ENCODE results near the gene CRY2. TPM values are rescaled to one million over a fixed set of nuclear protein-coding genes. Genes with fewer than 3 reads are reported as not detected.

CRY2 gene
- total and polyA plus RNA-seq, 2 of the 13 experiments (the other 11 are each of a cell fraction or from before 2014, with no cell fraction given), result 10.1 to 12.2 TPM

DNA sequence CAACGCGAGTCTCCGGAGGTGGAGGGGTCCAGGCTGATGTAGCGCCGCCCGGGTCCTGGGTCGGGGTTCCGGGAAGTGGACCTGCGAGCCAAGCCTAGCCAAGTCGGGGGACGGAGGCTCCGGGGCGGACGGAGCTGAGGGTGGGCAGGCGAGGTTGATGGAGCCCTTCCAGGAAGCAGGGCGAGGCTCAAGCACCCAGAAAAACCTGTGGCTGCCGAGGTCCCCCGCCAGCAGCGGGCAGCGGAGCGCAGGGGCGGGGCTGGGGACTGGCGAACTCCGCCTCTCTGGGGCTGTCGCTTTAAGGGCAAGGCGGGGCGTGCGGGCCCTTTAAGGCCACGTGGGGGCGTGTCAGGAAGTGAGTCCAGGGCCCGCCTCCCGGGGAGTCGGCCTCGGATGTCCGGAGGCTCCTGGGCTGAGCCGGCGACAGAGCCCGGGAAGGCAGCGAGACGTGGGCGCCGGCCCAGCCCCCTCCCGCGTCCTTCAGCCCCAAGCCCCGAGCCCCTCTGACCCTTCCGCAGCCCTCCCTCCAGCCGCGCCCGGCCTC lies 42.4 kb upstream of the CRY2 start, which contains the start of gene SLC35C1 (continued):
- TF ChIP-seq ATF1 (CRISPR knock-in tag; IDR thresholded peaks at IDR 0.05), result no peak
- TF ChIP-seq MZF1 (CRISPR knock-in tag; IDR thresholded peaks at IDR 0.05; ENCODE audit: borderline replicate concordance), result no peak
- TF ChIP-seq IKZF1 (IDR thresholded peaks at IDR 0.05), result no peak
- no peak for TF ChIP-seq ZNF589 (CRISPR knock-in tag; conservative IDR thresholded peaks at IDR 0.05)
- 0 out of 2 replicates have a peak, but pooled peaks have one; percentile 56 for TF ChIP-seq ZNF567 (CRISPR knock-in tag; IDR thresholded peaks at IDR 0.05; ENCODE audit: borderline replicate concordance)
- TF ChIP-seq, protein P1, sequence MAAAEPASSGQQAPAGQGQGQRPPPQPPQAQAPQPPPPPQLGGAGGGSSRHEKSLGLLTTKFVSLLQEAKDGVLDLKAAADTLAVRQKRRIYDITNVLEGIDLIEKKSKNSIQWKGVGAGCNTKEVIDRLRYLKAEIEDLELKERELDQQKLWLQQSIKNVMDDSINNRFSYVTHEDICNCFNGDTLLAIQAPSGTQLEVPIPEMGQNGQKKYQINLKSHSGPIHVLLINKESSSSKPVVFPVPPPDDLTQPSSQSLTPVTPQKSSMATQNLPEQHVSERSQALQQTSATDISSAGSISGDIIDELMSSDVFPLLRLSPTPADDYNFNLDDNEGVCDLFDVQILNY (CRISPR knock-in tag; conservative IDR thresholded peaks at IDR 0.05), result no peak
- no peak for TF ChIP-seq ZNF678 (CRISPR knock-in tag; IDR thresholded peaks at IDR 0.05)
- no peak for TF ChIP-seq ZNF124 (CRISPR knock-in tag; IDR thresholded peaks at IDR 0.05)
- TF ChIP-seq, protein P2, sequence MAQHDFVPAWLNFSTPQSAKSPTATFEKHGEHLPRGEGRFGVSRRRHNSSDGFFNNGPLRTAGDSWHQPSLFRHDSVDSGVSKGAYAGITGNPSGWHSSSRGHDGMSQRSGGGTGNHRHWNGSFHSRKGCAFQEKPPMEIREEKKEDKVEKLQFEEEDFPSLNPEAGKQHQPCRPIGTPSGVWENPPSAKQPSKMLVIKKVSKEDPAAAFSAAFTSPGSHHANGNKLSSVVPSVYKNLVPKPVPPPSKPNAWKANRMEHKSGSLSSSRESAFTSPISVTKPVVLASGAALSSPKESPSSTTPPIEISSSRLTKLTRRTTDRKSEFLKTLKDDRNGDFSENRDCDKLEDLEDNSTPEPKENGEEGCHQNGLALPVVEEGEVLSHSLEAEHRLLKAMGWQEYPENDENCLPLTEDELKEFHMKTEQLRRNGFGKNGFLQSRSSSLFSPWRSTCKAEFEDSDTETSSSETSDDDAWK (CRISPR knock-in tag; IDR thresholded peaks at IDR 0.05), result no peak
- no peak for TF ChIP-seq ZNF34 (CRISPR knock-in tag; IDR thresholded peaks at IDR 0.05; ENCODE audit: borderline replicate concordance)
- TF ChIP-seq FOXA3 (CRISPR knock-in tag; IDR thresholded peaks at IDR 0.05), result 0 out of 2 replicates have a peak, but pooled peaks have one; percentile 10
- no peak for TF ChIP-seq PAF1 (CRISPR knock-in tag; IDR thresholded peaks at IDR 0.05)
- TF ChIP-seq, protein P3, sequence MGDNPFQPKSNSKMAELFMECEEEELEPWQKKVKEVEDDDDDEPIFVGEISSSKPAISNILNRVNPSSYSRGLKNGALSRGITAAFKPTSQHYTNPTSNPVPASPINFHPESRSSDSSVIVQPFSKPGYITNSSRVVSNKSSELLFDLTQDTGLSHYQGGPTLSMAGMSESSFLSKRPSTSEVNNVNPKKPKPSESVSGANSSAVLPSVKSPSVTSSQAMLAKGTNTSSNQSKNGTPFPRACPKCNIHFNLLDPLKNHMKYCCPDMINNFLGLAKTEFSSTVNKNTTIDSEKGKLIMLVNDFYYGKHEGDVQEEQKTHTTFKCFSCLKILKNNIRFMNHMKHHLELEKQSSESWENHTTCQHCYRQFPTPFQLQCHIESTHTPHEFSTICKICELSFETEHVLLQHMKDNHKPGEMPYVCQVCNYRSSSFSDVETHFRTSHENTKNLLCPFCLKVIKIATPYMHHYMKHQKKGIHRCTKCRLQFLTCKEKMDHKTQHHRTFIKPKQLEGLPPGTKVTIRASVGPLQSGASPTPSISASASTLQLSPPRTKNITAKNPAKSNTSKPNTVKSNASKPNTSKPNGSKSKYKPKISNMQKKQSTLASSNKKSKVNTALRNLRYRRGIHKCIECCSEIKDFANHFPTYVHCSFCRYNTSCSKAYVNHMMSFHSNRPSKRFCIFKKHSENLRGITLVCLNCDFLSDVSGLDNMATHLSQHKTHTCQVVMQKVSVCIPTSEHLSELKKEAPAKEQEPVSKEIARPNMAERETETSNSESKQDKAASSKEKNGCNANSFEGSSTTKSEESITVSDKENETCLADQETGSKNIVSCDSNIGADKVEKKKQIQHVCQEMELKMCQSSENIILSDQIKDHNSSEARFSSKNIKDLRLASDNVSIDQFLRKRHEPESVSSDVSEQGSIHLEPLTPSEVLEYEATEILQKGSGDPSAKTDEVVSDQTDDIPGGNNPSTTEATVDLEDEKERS (CRISPR knock-in tag; IDR thresholded peaks at IDR 0.05), result 0 out of 2 replicates have a peak, but pooled peaks have one; percentile 25
- TF ChIP-seq, protein P4, sequence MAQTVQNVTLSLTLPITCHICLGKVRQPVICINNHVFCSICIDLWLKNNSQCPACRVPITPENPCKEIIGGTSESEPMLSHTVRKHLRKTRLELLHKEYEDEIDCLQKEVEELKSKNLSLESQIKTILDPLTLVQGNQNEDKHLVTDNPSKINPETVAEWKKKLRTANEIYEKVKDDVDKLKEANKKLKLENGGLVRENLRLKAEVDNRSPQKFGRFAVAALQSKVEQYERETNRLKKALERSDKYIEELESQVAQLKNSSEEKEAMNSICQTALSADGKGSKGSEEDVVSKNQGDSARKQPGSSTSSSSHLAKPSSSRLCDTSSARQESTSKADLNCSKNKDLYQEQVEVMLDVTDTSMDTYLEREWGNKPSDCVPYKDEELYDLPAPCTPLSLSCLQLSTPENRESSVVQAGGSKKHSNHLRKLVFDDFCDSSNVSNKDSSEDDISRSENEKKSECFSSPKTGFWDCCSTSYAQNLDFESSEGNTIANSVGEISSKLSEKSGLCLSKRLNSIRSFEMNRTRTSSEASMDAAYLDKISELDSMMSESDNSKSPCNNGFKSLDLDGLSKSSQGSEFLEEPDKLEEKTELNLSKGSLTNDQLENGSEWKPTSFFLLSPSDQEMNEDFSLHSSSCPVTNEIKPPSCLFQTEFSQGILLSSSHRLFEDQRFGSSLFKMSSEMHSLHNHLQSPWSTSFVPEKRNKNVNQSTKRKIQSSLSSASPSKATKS (CRISPR knock-in tag; IDR thresholded peaks at IDR 0.05), result no peak
- no peak; the same call in 1 of the 2 replicates for TF ChIP-seq ZSCAN9 (CRISPR knock-in tag; IDR thresholded peaks at IDR 0.05; ENCODE audit: borderline replicate concordance)
- no peak for TF ChIP-seq ZNF749 (CRISPR knock-in tag; IDR thresholded peaks at IDR 0.05; ENCODE audit: borderline replicate concordance)
- TF ChIP-seq ZNF30 (CRISPR knock-in tag; IDR thresholded peaks at IDR 0.05), result no peak
- TF ChIP-seq NR2F6 (IDR thresholded peaks at IDR 0.05), result no peak
- TF ChIP-seq NR2F6 (CRISPR knock-in tag; IDR thresholded peaks at IDR 0.05), result no peak
- no peak; the same call in 1 of the 2 replicates for TF ChIP-seq SAFB2 (CRISPR knock-in tag; IDR thresholded peaks at IDR 0.05; ENCODE audit: borderline replicate concordance, low read depth)
- no peak for TF ChIP-seq NFKBIZ (CRISPR knock-in tag; IDR thresholded peaks at IDR 0.05)
- no peak for TF ChIP-seq ZNF737 (CRISPR knock-in tag; IDR thresholded peaks at IDR 0.05; ENCODE audit: borderline replicate concordance)
- no peak for TF ChIP-seq ZEB1 (IDR thresholded peaks at IDR 0.05; ENCODE audit: insufficient replicate concordance, low read depth)
- TF ChIP-seq FOXC1 (CRISPR knock-in tag; IDR thresholded peaks at IDR 0.05; ENCODE audit: borderline replicate concordance), result peak; percentile 7; the same call in 1 of the 2 replicates
- no peak for TF ChIP-seq ZNF460 (CRISPR knock-in tag; IDR thresholded peaks at IDR 0.05; ENCODE audit: borderline replicate concordance)

Measured in HepG2 (cell line).